HG03442 (cell line): Measurements from ENCODE around the gene C11orf58.

ENCODE experiments used
- ATAC-seq: cut with Tn5 transposase; IDR thresholded peaks from one replicate; pipeline ENCODE4 v1.9.1; 2021; ENCODE audit warnings: mild to moderate bottlenecking, moderate library complexity; ENCODE audit not compliant: unreplicated experiment

Gene C11orf58

GRCh38 chr11:16738193-16738946, at the start of gene C11orf58:
C11orf58 (plus strand) TSS chr11:16738647; CDS start chr11:16738779, 132 bp downstream.
- ATAC-seq: peak; percentile 97

GRCh38 chr11:16690086-16690485, 48.4 kb upstream of the C11orf58 start:
- no peak for ATAC-seq

GRCh38 chr11:16703795-16704194, 34.7 kb upstream of the C11orf58 start:
- ATAC-seq: no peak

GRCh38 chr11:16713594-16713993, 24.9 kb upstream of the C11orf58 start:
- no peak for ATAC-seq

- no peak for ATAC-seq
Observed at GRCh38 chr11:16722581-16723344, 15.7 kb upstream of the C11orf58 start.

- ATAC-seq: no peak
Observed at GRCh38 chr11:16727806-16728205, 10.6 kb upstream of the C11orf58 start.

- ATAC-seq: peak; percentile 7
Observed at GRCh38 chr11:16737818-16738192, 642 bp upstream of the C11orf58 start.

- ATAC-seq: no peak
Observed at GRCh38 chr11:16738947-16739815, 734 bp downstream of the C11orf58 start.

GRCh38 chr11:16741473-16741872, 3.0 kb downstream of the C11orf58 start:
- no peak for ATAC-seq

- no peak for ATAC-seq
Observed at GRCh38 chr11:16743478-16743877, 5.0 kb downstream of the C11orf58 start.

- ATAC-seq: no peak
Observed at GRCh38 chr11:16744128-16744725, 5.8 kb downstream of the C11orf58 start.

GRCh38 chr11:16745950-16746605, 7.6 kb downstream of the C11orf58 start:
- ATAC-seq: no peak

GRCh38 chr11:16749092-16749491, 10.6 kb downstream of the C11orf58 start:
- no peak for ATAC-seq

- ATAC-seq: no peak
Observed at GRCh38 chr11:16749666-16750065, 11.2 kb downstream of the C11orf58 start.

GRCh38 chr11:16750417-16750816, 12.0 kb downstream of the C11orf58 start:
- ATAC-seq: no peak

GRCh38 chr11:16758382-16759024, 20.1 kb downstream of the C11orf58 start:
- no peak for ATAC-seq

GRCh38 chr11:16759857-16760508, 21.5 kb downstream of the C11orf58 start:
- ATAC-seq: no peak

- ATAC-seq: no peak
Observed at GRCh38 chr11:16763746-16764145, 25.3 kb downstream of the C11orf58 start.

GRCh38 chr11:16764888-16765287, 26.4 kb downstream of the C11orf58 start:
- no peak for ATAC-seq
